NCI-H345 treated with DMSO at 0.1 percent for 48 hours (cell line): ENCODE data around the gene ZNF575.

Source experiments
- DNase-seq: peaks from one replicate; lab custom pipeline; 2025; ENCODE audit not compliant: unreplicated experiment; lab: John Stamatoyannopoulos, UW

ZNF575 gene

DNA sequence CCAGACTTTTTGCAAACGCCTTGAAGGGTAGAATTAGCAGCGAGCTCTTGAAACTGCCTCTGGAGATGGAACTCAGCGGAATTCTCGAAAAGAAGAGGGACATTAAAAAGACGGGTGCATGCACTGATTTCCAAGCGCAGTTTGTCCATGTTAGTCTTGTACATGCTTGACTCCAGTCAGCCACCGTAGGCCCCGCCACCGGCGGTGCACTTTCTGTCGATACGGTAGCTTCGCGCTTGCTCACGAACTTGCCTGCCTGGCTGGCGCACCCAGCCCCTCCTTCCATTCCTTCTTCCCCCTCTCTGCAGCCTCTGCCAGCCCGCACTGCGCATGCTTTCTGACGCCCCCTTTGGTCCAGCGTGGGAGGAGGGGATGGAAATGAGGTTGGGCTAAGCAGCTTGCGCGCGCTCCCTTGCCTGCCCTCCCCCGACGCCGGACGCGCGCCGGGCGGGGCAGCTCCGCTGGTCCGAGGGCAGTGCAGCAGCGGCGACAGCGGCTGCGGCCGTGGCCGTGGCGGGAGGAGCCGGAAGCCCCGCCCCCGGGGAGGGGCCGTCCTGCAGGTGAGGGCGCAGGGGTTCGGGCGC lies at the start of gene ZNF575:
TSS of gene ZNF575 (plus strand) at position 227 of the 584 bp plus-strand sequence. CDS start 1,235 bp downstream, outside the sequence.
- DNase-seq, result peak; percentile 71

DNA sequence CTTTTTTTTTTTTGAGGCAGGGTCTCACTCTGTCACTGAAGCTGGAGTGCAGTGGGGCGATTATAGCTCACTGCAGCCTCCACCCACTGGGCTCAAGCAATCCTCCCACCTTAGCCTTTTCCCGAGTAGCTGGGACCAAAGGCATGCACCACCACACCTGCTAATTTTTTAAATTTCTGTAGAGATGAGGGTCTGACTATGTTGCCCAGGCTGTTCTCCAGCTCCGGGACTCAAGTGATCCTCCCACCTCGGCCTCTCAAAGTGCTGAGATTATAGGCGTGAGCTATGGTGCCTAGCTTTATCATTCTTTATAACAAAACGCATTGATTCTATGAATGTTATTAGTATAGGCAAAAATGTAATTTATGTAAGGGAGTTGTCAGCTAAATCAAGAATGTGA lies 49.7 kb upstream of the ZNF575 start:
- no peak for DNase-seq

DNA sequence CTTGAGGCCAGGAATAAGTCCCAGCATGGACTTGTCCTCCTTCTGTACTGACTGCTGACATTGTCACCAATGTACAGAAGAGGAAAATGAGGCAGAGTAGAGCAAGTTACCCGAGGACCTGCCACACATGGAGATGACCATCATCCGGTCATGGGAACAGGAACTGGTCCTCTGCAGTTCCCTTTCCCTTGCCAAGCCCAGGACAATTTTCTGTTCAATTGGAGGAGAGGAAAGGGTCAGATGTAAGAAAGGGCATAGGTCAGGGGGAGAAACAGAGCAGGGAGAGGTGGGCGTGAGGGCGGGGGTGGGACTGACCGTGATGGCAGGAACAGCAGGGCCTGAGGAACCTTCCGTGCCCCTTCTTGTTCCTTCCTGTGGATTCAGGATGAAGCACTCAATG lies 47.0 kb upstream of the ZNF575 start:
- no peak for DNase-seq

GRCh38 chr19:43486412-43486811 lies 46.6 kb upstream of the ZNF575 start:
- DNase-seq, result no peak

DNA sequence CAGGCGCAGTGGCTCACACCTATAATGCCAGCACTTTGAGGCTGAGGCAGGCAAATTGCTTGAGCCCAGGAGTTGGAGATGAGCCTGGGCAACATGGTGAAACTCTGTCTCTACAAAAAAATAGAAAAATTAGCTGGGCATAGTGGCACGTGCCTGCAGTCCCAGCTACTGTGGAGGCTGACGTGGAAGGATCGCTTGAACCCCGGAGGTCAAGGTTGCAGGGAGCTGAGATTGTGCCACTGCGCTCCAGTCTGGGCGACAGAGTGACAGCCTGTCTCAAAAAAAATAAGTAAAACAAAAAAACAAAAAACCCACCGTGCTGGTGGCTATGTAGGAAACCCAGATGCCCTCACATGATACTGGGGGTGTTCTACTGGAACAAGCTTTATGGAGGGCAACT lies 44.8 kb upstream of the ZNF575 start:
- DNase-seq, result no peak

GRCh38 chr19:43489310-43489709 lies 43.7 kb upstream of the ZNF575 start:
- DNase-seq, result no peak

DNA sequence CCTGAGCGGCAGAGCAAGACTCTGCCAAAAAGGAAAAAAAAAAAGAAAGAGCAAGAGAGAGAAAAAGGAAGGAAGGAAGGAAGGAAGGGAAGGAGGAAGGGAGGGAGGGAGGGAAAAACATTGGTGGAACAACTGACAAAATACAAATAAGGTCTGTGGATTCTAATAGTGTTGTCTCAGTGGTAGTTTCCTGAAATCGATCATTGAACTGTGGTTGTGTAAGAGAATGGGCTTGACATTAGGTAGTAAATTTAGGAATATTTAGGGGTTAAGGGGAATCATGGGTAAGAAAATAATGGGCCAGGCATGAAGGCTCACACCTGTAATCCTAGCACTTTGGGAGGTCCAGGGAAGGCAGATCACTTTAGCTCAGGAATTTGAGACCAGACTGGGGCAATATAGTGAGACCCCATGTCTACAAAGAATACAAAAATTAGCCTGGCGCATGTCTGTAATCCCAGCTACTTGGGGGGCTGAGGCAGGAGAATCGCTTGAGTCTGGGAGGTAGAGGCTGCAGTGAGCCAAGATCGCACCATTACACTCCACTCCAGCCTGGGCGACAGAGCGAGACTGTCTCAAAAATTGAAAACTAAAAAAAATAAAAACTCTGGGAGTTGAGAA lies 42.9 kb upstream of the ZNF575 start:
- no peak for DNase-seq

DNA sequence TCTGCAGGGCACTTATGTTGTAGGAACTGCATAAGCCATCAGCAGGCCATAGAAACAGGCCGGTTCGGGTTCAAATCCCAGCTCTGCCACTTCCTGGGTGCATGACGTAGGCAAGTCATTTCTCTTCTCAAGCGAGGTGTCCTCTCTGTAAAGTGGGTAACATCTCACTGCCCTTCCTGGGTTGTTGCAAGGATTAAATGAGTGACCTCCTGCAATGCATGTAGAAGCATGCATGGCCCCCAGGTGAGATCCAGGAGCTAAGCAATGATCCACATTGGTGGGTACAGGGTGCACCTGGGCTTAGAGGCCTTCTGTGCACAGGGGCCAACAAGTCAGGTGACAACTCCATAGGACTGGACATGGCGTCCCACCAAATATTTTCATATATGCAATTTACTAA lies 42.2 kb upstream of the ZNF575 start:
- no peak for DNase-seq

DNA sequence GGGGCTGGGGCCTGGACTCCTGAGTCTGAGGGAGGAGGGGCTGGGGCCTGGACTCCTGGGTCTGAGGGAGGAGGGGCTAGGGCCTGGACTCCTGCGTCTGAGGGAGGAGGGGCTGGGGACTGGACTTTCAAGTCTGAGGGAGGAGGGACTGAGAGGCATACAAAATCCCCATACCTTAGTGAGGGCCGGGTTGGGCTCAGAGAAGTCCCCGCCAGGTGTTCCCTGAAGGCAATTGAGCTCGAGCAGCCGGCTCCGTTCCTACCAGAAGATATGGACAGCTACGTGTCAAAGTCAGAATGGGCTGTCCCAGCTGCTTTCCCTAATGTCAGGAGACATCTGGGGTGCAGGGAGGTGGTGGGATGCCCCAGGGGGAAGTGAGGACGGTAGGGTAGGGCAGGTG lies 37.9 kb upstream of the ZNF575 start:
- DNase-seq, result no peak

DNA sequence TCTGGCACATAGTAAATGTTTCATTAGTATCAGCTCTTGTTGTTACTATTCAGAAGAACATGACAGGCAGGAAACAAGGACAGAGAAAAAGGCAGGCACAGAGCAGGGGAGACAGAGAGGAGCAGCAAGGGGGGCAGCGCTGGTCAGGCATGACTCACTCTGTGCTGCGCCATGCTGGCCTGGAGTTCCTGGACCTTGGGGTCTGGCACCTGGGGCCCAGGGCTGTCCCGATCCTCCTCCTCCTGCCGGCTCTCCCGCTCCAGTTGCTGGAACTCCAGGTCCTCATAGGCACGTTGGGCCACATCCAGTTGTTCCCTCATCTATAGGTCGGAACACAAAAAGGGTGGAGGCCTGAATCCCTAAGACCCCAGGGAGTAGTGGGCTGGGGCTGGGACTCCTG lies 36.0 kb upstream of the ZNF575 start:
- DNase-seq, result no peak

- no peak for DNase-seq
Observed at GRCh38 chr19:43498233-43498842, 34.6 kb upstream of the ZNF575 start.

- no peak for DNase-seq
Observed at GRCh38 chr19:43499042-43499441, 33.9 kb upstream of the ZNF575 start.

DNA sequence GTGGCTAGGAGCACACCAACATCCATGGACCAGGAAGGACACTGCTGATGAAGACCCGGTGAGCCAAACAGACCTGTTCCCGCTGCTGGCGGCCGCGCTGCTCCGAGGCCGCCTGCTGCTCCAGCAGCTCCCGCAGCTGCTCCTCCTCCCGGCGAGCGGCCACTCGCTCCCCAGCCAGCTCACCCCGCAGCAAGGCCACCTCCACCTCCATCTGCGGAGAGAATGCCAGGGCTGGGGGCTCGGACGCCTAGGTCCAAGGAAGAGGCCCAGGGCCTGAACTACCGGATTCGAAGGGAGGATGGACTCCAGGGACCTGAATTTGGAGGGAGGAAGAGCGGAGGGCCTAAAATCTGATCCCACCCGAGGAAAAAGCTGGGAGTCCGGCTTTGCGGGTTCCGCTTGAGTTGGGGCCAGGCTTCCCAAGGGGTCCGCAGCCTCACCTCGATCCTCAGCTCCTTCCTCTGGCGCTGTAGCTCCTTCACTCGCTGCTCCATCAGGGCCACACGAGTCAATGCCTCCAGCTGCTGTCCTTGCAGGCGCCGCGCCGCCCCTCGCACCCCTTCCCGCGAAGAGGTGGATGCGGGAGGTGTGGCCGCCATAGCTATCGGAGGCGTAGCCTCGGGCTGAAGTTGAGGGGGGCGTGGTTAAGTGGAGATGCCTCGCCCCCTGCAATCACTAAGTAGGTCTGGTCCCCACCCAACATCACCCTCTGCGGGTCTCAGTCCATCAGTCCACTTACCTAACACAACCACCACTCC lies 31.1 kb upstream of the ZNF575 start:
- DNase-seq, result no peak

DNA sequence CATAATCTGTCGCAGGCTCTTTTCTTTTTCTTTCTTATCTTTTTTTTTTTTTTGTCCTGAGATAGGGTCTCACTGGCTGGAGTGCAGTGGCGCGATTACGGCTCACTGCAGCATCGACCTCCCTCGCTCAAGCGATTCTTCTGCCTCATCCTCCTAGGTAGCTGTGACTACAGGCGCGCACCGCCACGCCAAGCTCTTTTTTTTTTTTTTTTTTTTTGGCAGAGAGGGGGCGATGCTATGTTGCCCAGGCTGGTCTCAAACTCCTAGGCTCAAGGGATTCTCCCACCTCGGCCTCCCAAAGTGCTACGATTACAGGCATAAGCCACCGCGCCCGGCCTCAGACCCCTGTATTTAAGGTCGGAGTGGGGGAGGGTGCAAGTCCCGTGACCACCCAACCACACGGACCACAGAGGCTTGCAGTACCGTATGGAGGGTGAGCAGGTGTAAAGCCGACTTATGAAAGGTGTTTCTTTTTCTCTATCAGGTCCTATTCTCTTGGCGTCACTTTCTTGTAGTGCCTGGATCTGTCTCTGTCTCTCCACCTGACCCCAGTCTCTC lies 30.5 kb upstream of the ZNF575 start:
- DNase-seq, result no peak

DNA sequence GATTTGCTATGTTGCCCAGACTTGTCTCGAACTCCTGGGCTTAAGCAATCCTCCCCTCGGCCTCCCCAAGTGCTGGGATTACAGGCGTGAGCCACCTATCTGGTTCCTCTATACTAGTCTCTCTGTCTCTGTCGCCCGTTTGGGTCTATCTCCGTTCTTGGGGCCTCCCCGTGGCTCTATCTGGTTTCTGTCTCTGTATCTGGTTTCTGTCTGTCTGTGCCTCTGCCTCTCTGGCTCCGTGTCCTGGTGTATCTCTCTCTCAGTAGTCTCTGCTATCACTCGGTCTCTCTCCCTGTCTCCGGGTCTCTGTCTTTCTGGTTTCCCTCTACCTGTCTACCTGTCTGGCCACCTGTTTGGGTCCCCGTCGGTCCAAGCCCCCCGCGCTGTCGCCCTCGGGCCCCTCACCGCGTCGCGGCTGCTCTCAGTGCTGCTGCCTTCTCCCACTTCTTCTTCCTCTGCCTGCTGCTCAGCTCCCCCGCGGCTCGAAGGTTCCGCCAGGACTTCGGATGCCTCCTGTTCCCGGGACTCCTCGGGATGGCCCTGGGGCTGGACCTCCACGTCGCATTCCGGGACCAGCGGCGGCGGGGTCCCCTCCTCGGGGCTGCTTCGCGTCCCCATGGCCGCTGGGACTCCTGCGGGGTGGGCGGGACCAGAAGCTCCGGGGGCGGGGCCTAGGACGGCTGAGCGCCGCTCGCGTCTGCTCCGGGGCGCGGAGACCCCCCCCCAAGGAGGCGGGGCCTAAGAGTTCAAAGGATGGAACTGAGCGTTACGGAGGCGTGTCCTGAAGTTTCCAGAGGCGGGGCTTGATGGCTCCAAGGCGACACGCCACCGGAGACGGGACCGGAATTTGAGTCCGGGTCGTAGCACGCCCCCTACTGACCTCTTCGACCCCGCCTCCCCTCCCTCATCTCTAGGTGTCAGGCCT lies 29.2 kb upstream of the ZNF575 start:
- peak; percentile 74 for DNase-seq

DNA sequence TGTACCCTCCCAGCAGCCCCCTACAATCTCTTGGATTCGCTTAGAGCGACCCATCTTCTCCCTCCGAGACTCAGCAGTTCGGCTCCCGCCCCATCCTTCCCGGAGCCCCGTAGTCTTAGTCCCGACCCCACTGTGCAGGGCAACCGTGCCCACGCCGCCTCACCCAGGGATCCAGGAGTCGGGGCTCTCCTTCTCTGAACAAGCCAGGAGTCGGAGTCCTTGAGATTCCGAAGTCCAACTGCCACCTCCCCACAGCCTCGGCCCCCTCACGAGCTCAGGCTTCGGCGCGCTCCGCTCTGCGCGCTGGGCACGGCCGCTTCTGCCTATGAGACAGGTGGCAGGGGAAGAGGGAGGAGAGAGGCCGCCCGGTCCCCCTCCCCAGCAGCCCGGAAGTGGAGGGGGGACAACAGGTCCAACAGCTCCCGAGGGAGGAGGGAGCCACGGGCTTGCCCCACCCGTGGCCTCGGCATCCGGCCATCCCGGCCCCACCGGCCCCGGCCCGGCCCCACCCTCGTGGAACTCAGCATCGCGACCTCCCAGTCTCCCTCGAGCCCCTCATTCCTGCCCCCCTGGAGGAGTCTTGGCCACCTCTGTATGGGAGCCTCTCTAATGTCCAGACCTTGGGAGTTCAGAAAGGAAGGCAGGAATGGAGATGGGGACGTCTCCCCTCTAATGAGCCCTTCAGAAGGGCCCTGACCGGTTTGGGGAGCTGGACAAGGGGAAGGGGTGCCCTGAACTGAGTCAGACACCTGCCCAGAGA lies 28.4 kb upstream of the ZNF575 start, which contains the start of gene PHLDB3:
TSS of gene PHLDB3 (minus strand) at position 321 of the 760 bp plus-strand sequence. CDS start 628 bp downstream, outside the sequence.
- no peak for DNase-seq

GRCh38 chr19:43505186-43505456 lies 27.9 kb upstream of the ZNF575 start:
- no peak for DNase-seq

- no peak for DNase-seq
Observed at GRCh38 chr19:43505941-43506340, 27.0 kb upstream of the ZNF575 start.

- DNase-seq, result no peak
Observed at GRCh38 chr19:43506629-43507028, 26.4 kb upstream of the ZNF575 start.

DNA sequence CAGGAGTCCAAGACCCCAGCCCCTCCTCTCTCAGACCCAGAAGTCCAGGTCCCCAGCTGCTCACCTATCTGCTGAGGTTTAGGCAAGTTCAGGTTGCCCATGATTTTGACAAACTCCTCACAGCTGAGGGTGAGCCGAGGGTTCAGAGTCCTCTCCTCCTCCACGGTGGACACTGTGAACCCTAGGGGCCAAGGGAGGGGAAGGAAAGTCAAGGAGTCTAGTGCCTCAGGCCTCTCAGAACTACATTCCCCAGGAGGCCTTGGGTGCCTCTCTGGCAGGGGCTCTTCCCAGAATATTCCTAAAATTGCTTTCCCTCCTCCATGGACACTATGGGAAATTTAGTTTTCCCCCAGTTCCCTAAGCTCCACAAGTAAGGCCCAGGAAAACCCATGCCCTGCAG lies 25.1 kb upstream of the ZNF575 start:
- no peak for DNase-seq
